Fibroblast of the aortic adventitia (primary cell): ENCODE results near the gene EGFLAM. TPM values are rescaled to one million over a fixed set of nuclear protein-coding genes. Genes with fewer than 3 reads are reported as not detected.

Experiments used
- DNase-seq: peaks from one replicate; pipeline ENCODE4 v3.0.0-alpha.2; 2010; ENCODE audit warnings: low read depth
- H3K4me3 ChIP-seq: 2 replicates; pipeline ENCODE4 v1.5.1; 2011; ENCODE audit warnings: low read depth, mild to moderate bottlenecking, control low read depth, low read length, moderate library complexity
- CTCF ChIP-seq: IDR thresholded peaks from 2 replicates; pipeline ENCODE4 v1.5.1; 2011; ENCODE audit warnings: mild to moderate bottlenecking, low read length, control low read depth, inconsistent platforms; ENCODE audit not compliant: insufficient read depth
- total RNA-seq: library from RNA; depleted of rRNA; stranded (reverse); fragments of >200 nt; gene quantifications from 2 replicates; pipeline ENCODE4 v1.2.3, GENCODE V29; 2012; ENCODE audit warnings: low replicate concordance

EGFLAM gene
- total RNA-seq, 1 donor = 16.2 TPM

DNA sequence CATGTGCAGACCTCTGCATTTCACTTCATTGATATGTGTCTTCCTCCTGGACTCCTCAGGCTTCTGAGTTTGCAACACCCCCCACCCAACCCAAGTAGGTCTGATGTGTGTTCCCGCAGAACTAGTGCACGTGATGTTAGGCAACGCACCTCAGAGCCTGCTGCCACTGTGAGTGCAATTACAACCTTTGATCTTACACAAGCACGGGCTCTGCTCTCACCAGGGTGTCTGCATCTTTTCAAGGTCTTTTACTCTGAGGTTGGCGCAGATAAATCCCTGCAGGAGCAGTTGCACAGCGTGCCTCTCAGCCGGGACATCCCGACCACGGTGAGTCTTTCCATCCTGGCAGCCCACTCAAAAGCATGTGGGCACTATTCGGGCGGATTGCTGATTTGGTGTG lies 80.1 kb downstream of the EGFLAM start:
- TF ChIP-seq CTCF = no peak
- no peak for DNase-seq
- no peak overlapping the region for H3K4me3 ChIP-seq

DNA sequence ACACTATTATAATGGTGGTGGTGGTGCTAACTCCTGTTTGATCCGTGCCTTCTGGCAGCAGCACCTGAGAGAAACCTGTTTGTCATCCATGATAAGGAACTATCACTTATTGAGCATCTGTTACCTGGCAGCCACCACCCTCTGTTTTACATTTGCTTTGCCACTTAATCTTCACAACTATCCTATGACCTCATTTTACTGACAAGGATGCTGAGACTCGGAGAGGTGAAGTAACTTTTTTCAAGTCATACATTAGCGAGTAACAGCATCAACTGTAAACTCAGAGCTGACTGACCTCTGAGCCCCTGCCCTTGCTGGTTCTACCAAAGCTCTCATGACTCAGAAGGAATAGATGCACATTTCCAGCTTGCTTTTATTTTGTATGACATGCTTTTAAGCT lies 81.1 kb downstream of the EGFLAM start:
- no peak for DNase-seq
- TF ChIP-seq CTCF = no peak
- no peak overlapping the region for H3K4me3 ChIP-seq

- TF ChIP-seq CTCF = no peak
- DNase-seq = no peak
- H3K4me3 ChIP-seq = no peak overlapping the region
These were observed 82.7 kb downstream of the EGFLAM start for GRCh38 chr5:38341056-38341455.

GRCh38 chr5:38341641-38342040 lies 83.3 kb downstream of the EGFLAM start:
- no peak overlapping the region for H3K4me3 ChIP-seq
- no peak for DNase-seq
- no peak for TF ChIP-seq CTCF

GRCh38 chr5:38342261-38342660 lies 83.9 kb downstream of the EGFLAM start:
- DNase-seq = no peak
- H3K4me3 ChIP-seq = no peak overlapping the region
- TF ChIP-seq CTCF = no peak

GRCh38 chr5:38344891-38345290 lies 86.5 kb downstream of the EGFLAM start:
- no peak for TF ChIP-seq CTCF
- no peak overlapping the region for H3K4me3 ChIP-seq
- no peak for DNase-seq

- H3K4me3 ChIP-seq = no peak overlapping the region
- TF ChIP-seq CTCF = no peak
- no peak for DNase-seq
These were observed 88.2 kb downstream of the EGFLAM start for GRCh38 chr5:38346593-38346992.
